Measurements from ENCODE around the gene XPR1. TPM values are rescaled to one million over a fixed set of nuclear protein-coding genes. Genes with fewer than 3 reads are reported as not detected.

Gene XPR1
- total RNA-seq, 4 donors from 2014 or later = 6.8 to 23.1 (median 17.2) TPM

DNA sequence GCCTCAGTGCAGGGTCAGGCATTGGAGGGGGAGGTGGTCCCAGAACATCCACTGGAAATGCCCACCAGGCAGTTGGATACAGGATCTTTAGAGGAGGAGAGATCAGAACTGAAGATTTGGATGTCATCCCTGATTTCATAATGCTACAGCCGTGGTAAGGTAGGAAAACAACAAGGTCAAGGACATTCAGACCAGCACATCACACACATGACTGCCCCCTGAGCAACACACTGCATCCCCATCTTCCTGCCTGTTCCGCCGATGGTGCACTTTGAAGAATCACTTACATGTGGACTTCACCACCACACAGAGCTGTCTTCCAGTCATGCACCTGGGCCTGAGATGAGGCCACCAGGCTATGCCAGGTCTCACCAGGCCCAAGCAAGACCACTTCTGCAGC lies 297.6 kb downstream of the XPR1 start:
- Histone ChIP-seq H3K36me3 (peaks cover 0 to 9% (median 0%) of the 10 kb centered on the region in 3 donors), H3K9me3 (no peaks in the 10 kb centered on the region), H3K4me3 (no peak overlapping the region), H3K27ac (no peak overlapping the region), H3K4me1 (peaks cover 14 to 43% (median 26%) of the 10 kb centered on the region in 3 donors), H3K27me3 (no peaks in the 10 kb centered on the region)
- intact Hi-C loops (cut with DNase I) = no loop called here
- no peak for DNase-seq
- 72 to 93% methylated on average over 2 to 3 of the region's 3 CpGs for WGBS, 2 donors
- TF ChIP-seq POLR2A (IDR thresholded peaks at IDR 0.05) = no peak
- TF ChIP-seq, protein P1, sequence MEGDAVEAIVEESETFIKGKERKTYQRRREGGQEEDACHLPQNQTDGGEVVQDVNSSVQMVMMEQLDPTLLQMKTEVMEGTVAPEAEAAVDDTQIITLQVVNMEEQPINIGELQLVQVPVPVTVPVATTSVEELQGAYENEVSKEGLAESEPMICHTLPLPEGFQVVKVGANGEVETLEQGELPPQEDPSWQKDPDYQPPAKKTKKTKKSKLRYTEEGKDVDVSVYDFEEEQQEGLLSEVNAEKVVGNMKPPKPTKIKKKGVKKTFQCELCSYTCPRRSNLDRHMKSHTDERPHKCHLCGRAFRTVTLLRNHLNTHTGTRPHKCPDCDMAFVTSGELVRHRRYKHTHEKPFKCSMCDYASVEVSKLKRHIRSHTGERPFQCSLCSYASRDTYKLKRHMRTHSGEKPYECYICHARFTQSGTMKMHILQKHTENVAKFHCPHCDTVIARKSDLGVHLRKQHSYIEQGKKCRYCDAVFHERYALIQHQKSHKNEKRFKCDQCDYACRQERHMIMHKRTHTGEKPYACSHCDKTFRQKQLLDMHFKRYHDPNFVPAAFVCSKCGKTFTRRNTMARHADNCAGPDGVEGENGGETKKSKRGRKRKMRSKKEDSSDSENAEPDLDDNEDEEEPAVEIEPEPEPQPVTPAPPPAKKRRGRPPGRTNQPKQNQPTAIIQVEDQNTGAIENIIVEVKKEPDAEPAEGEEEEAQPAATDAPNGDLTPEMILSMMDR (IDR thresholded peaks at IDR 0.05) = no peak

DNA sequence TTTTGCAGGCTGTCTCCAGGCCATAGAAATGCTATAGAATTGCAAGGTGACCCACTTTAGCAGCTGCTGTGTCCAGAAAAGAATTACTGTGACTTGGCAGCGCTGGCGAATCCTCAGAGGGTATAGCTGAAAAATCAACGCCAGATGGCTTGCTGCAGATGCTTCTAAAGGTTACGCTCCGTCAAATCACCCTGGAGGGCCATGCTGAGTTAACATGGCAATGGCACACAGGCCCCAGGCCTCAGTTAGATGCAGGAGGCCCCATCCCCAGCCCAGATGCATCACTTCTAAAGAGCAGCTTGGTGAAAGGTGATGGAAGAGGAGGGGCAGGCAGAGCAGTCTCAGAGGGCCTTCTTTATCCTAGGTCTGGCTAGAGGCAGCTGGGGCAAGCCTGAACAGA lies 298.9 kb downstream of the XPR1 start:
- Histone ChIP-seq H3K4me3 (no peak overlapping the region), H3K36me3 (peaks cover 0 to 18% (median 0%) of the 10 kb centered on the region in 3 donors), H3K9me3 (no peaks in the 10 kb centered on the region), H3K27me3 (no peaks in the 10 kb centered on the region), H3K27ac (no peak overlapping the region), H3K4me1 (peaks cover 14 to 35% (median 21%) of the 10 kb centered on the region in 3 donors)
- intact Hi-C loops (cut with DNase I) = no loop called here
- TF ChIP-seq, protein P1 (IDR thresholded peaks at IDR 0.05) = no peak
- no peak for TF ChIP-seq POLR2A (IDR thresholded peaks at IDR 0.05)
- 63% methylated on average over 5 of the region's 5 CpGs; no CpG with 5 or more reads in 1 of the 2 donors for WGBS, 2 donors
- no peak for DNase-seq

DNA sequence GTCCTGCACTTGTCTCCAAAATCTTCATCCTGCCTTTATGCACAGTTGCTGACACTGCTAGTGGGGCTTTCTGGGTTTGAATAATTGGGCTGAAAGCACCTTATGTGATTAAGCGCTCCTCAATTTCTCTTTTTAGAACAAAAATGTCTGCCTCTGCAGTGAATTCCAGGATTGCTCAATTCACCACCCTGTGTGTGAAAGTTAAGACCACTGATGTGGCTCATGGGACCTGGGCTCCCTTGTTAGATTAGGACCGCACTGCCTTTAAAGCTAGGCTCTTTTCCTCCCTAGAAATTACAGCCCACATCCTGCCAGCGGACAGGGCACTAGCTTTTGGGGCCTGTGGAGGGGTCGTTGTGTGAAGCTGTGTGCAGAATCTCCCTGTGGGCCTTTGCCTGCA lies 299.7 kb downstream of the XPR1 start:
- Histone ChIP-seq H3K36me3 (peaks cover 0 to 26% (median 0%) of the 10 kb centered on the region in 3 donors), H3K27me3 (no peaks in the 10 kb centered on the region), H3K27ac (no peak overlapping the region), H3K4me1 (peaks cover 6 to 27% (median 13%) of the 10 kb centered on the region in 3 donors), H3K4me3 (no peak overlapping the region), H3K9me3 (no peaks in the 10 kb centered on the region)
- 75 to 87% methylated on average over 1 to 3 of the region's 4 CpGs for WGBS, 2 donors
- DNase-seq = no peak
- no peak for TF ChIP-seq POLR2A (IDR thresholded peaks at IDR 0.05)
- TF ChIP-seq, protein P1 (IDR thresholded peaks at IDR 0.05) = no peak
- intact Hi-C loops (cut with DNase I) = no loop called here

DNA sequence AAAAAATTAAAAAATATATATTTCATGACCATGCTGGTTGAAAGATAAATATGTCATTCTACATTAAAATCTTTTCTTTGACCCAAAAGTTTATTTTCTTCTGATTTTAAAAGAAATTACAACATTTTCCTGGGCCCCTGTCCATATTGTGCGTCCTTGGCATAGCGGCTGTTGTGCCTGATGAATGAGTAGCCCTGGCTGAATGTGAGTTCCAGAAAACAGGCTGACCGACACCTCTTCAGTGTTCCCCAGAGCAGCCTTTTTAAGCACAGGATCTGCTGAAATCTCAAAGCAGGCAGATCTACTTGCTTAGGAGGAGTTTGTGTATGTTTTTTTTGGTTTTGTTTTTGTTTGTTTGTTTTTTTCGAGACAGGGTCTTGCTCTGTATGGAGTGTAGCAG lies 300.6 kb downstream of the XPR1 start:
- WGBS, 2 donors = 96 to 100% methylated on average over 3 of the region's 4 CpGs
- no peak for DNase-seq
- Histone ChIP-seq H3K36me3 (peaks cover 0 to 34% (median 0%) of the 10 kb centered on the region in 3 donors), H3K4me1 (peaks cover 0 to 19% (median 5%) of the 10 kb centered on the region in 3 donors), H3K27ac (no peak overlapping the region), H3K27me3 (no peaks in the 10 kb centered on the region), H3K4me3 (no peak overlapping the region), H3K9me3 (no peaks in the 10 kb centered on the region)
- intact Hi-C loops (cut with DNase I) = no loop called here
- TF ChIP-seq, protein P1 (IDR thresholded peaks at IDR 0.05) = no peak
- no peak for TF ChIP-seq POLR2A (IDR thresholded peaks at IDR 0.05)

DNA sequence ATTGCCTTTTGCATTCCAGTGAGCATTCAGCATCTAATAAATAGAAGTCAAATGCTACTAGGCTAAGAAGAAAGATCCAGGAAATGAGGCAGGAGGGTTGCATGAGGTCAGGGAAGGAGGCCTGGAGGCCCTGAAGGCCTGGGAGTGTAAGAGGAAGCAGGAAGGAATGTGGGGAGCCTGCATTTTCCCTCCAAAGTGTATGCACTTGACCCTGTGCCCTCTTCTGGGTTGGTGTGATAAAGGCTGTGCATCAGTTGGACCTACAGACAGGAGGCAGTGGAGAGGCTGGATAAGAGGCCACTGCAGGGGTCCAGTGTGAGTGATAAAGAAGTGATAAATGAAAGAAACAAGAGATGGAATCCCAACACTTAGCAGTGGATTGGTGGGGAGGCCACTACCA lies 301.3 kb downstream of the XPR1 start:
- Histone ChIP-seq H3K4me3 (no peak overlapping the region), H3K9me3 (no peaks in the 10 kb centered on the region), H3K27ac (no peak overlapping the region), H3K36me3 (peaks cover 0 to 39% (median 0%) of the 10 kb centered on the region in 3 donors), H3K27me3 (no peaks in the 10 kb centered on the region), H3K4me1 (peaks cover 0 to 11% (median 3%) of the 10 kb centered on the region in 3 donors)
- TF ChIP-seq POLR2A (IDR thresholded peaks at IDR 0.05) = no peak
- TF ChIP-seq, protein P1 (IDR thresholded peaks at IDR 0.05) = no peak
- intact Hi-C loops (cut with DNase I) = no loop called here
- no peak for DNase-seq
